SK-N-SH treated with all-trans-retinoic acid at 6 μM for 48 hours (cell line): Measurements from ENCODE around the gene PRKCZ.
"Not testable (repeated sequence)": the region's sequence is repeated elsewhere in the genome, so short reads cannot be mapped to it uniquely, and the experiment has no call there.

Source experiments
- ATAC-seq: fragments of 200-7000 bp; cut with Tn5 transposase; 3 replicates; pipeline ENCODE4 v1.9.1; 2020; ENCODE audit warnings: mild to moderate bottlenecking, moderate library complexity
- ARNTL ChIP-seq: fragments of 450-650 bp; formaldehyde crosslinking; IDR thresholded peaks from 2 replicates; pipeline ENCODE4 v1.5.0; 2020; ENCODE audit warnings: low read depth, mild to moderate bottlenecking, moderate library complexity, borderline replicate concordance
- BACH2 ChIP-seq: fragments of 250-450 bp; sonication (Bioruptor Pico); IDR thresholded peaks from 2 replicates; pipeline ENCODE4 v1.9.0; 2021; ENCODE audit warnings: mild to moderate bottlenecking, borderline replicate concordance
- ESRRG ChIP-seq: fragments of 250-450 bp; sonication (Bioruptor Pico); IDR thresholded peaks from 2 replicates; pipeline ENCODE4 v1.6.1; 2021; ENCODE audit warnings: mild to moderate bottlenecking
- GLIS3 ChIP-seq: fragments of 250-450 bp; sonication (Bioruptor Pico); IDR thresholded peaks from 2 replicates; pipeline ENCODE4 v1.5.0; 2020; ENCODE audit warnings: mild to moderate bottlenecking, moderate library complexity
- OSR1 ChIP-seq: fragments of 250-450 bp; sonication (Bioruptor Pico); IDR thresholded peaks from 2 replicates; pipeline ENCODE4 v1.8.0; 2022; ENCODE audit warnings: moderate library complexity, mild to moderate bottlenecking, inconsistent platforms
- PPARA ChIP-seq: fragments of 250-450 bp; sonication (Bioruptor Pico); IDR thresholded peaks from 2 replicates; pipeline ENCODE4 v1.5.0; 2020; ENCODE audit warnings: mild to moderate bottlenecking, borderline replicate concordance
- SNAI2 ChIP-seq: fragments of 250-450 bp; sonication (Bioruptor Pico); IDR thresholded peaks from 2 replicates; pipeline ENCODE4 v1.5.0; 2020; ENCODE audit warnings: mild to moderate bottlenecking, moderate library complexity
- TCF4 ChIP-seq: fragments of 250-450 bp; sonication (Bioruptor Pico); IDR thresholded peaks from 2 replicates; pipeline ENCODE4 v1.8.0; 2021; ENCODE audit warnings: mild to moderate bottlenecking, moderate library complexity, borderline replicate concordance
- TOX ChIP-seq: fragments of 250-450 bp; sonication (Bioruptor Pico); IDR thresholded peaks from 2 replicates; pipeline ENCODE4 v1.8.0; 2021; ENCODE audit warnings: mild to moderate bottlenecking, moderate library complexity, borderline replicate concordance
- ZC3H10 ChIP-seq: fragments of 250-450 bp; sonication (Bioruptor Pico); IDR thresholded peaks from 2 replicates; pipeline ENCODE4 v1.5.1; 2021; ENCODE audit warnings: mild to moderate bottlenecking, moderate library complexity
- ZFP30 ChIP-seq: fragments of 450-650 bp; formaldehyde crosslinking; IDR thresholded peaks from 2 replicates; pipeline ENCODE4 v1.5.0; 2022; ENCODE audit warnings: mild to moderate bottlenecking, moderate library complexity
- ZNF565 ChIP-seq: fragments of 450-650 bp; formaldehyde crosslinking; conservative IDR thresholded peaks from 2 replicates; pipeline ENCODE4 v1.5.0; 2020; ENCODE audit warnings: low read depth, mild to moderate bottlenecking, moderate library complexity
- ZNF70 ChIP-seq: fragments of 450-650 bp; formaldehyde crosslinking; IDR thresholded peaks from 2 replicates; pipeline ENCODE4 v1.5.0; 2020; ENCODE audit warnings: mild to moderate bottlenecking, moderate library complexity
- ZNF8 ChIP-seq: fragments of 450-650 bp; formaldehyde crosslinking; IDR thresholded peaks from 2 replicates; pipeline ENCODE4 v1.5.0; 2020; ENCODE audit warnings: mild to moderate bottlenecking, moderate library complexity
- TF ChIP-seq, protein P1 (sequence below): fragments of 250-450 bp; sonication (Bioruptor Pico); IDR thresholded peaks from 2 replicates; pipeline ENCODE4 v1.5.1; 2020; ENCODE audit warnings: low read depth, mild to moderate bottlenecking, moderate library complexity
- TF ChIP-seq, protein P2 (sequence below): fragments of 250-450 bp; sonication (Bioruptor Pico); IDR thresholded peaks from 2 replicates; pipeline ENCODE4 v1.8.0; 2021; ENCODE audit warnings: low read depth, mild to moderate bottlenecking, moderate library complexity, borderline replicate concordance
- TF ChIP-seq, protein P3 (sequence below): fragments of 250-450 bp; sonication (Bioruptor Pico); IDR thresholded peaks from 2 replicates; pipeline ENCODE4 v1.5.0; 2020; ENCODE audit warnings: mild to moderate bottlenecking, moderate library complexity
- TF ChIP-seq, protein P4 (sequence below): fragments of 250-450 bp; sonication (Bioruptor Pico); IDR thresholded peaks from 2 replicates; pipeline ENCODE4 v1.8.0; 2020; ENCODE audit warnings: mild to moderate bottlenecking, moderate library complexity, borderline replicate concordance

Gene PRKCZ

DNA sequence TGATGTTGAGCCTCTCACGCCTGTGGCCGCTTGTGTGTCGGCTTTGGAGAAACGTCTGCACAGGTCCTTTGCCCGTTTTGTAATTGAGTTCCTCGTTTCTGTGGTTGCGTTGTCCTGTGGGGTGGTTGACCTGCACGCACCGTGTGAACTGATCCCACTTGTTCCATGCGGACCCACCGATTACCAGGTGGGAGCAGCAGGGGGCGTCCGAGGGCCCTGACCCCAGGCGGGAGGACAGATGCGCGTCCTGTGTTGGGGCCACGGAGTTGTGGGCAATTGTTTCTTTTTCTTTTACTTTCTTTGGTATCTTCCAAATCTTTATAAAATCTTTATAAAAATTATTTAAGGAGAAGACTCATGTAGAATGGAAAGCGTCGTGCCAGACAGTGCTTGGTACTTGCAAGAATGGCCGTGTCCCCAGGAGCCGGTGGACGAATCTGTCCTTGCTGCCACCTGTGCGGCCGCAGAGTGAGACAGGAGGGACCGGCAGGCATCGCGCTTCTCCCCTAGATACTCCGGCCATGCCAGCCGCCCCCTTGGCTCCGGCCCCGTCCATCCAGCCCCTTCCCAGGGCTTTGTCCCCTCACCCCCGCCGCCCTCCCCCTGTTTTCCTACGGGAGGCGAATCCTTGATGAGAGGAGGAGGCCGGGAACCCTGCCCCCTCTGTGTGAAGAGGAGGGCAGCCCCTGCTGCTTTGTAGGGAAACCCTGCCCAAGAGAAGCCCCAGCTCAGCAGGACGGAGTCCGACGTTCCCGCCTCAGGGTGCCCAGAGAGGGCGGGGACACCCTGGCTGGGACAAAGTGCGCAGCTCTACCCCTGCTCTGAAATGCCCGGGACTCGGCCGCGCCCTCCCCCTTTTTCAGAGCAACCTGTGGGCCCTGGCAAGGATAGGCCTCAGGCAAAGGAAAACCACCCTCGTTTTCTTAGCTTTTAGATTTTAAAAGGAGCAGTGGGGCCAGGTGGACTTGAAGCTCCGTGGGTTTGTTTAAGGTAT, 41.7 kb downstream of the PRKCZ start:
- no peak for ATAC-seq
- TF ChIP-seq ZFP30 (CRISPR knock-in tag) (no peak), TCF4 (CRISPR knock-in tag) (no peak)

DNA sequence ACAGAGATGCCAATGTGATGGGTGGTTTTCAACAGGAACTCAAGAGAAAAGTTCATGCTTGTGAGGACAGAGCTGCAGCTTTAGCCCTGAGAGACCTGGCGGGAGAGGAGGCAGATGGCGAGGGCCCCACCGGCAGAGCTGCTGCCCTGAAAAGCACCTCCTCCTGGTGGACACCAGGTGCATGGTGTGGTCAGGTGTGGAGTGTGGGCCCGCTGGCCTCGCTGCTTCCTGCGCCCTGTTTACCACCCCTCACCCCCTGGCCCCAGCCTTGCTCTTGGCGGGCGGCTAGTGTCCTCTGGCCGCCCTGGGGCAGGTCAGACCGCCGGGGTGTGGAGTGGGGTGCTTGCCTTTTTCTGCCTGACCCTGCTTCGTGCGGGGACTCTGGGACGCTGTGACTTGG, 42.8 kb downstream of the PRKCZ start:
- no peak for TF ChIP-seq PPARA
- TF ChIP-seq BACH2 (CRISPR knock-in tag), result no peak
- TF ChIP-seq GLIS3 (CRISPR knock-in tag), result no peak
- TF ChIP-seq ZNF70 (CRISPR knock-in tag), result no peak
- TF ChIP-seq ZFP30 (CRISPR knock-in tag), result no peak
- TF ChIP-seq, protein P1, sequence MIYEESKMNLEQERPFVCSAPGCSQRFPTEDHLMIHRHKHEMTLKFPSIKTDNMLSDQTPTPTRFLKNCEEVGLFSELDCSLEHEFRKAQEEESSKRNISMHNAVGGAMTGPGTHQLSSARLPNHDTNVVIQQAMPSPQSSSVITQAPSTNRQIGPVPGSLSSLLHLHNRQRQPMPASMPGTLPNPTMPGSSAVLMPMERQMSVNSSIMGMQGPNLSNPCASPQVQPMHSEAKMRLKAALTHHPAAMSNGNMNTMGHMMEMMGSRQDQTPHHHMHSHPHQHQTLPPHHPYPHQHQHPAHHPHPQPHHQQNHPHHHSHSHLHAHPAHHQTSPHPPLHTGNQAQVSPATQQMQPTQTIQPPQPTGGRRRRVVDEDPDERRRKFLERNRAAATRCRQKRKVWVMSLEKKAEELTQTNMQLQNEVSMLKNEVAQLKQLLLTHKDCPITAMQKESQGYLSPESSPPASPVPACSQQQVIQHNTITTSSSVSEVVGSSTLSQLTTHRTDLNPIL, result no peak
- TF ChIP-seq TCF4 (CRISPR knock-in tag), result no peak
- no peak for TF ChIP-seq ZC3H10 (CRISPR knock-in tag)
- TF ChIP-seq ARNTL (CRISPR knock-in tag), result no peak
- TF ChIP-seq, protein P2, sequence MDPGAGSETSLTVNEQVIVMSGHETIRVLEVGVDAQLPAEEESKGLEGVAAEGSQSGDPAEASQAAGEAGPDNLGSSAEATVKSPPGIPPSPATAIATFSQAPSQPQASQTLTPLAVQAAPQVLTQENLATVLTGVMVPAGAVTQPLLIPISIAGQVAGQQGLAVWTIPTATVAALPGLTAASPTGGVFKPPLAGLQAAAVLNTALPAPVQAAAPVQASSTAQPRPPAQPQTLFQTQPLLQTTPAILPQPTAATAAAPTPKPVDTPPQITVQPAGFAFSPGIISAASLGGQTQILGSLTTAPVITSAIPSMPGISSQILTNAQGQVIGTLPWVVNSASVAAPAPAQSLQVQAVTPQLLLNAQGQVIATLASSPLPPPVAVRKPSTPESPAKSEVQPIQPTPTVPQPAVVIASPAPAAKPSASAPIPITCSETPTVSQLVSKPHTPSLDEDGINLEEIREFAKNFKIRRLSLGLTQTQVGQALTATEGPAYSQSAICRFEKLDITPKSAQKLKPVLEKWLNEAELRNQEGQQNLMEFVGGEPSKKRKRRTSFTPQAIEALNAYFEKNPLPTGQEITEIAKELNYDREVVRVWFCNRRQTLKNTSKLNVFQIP (CRISPR knock-in tag), result no peak
- TF ChIP-seq TOX (CRISPR knock-in tag), result no peak
- TF ChIP-seq SNAI2, result no peak
- TF ChIP-seq, protein P3, sequence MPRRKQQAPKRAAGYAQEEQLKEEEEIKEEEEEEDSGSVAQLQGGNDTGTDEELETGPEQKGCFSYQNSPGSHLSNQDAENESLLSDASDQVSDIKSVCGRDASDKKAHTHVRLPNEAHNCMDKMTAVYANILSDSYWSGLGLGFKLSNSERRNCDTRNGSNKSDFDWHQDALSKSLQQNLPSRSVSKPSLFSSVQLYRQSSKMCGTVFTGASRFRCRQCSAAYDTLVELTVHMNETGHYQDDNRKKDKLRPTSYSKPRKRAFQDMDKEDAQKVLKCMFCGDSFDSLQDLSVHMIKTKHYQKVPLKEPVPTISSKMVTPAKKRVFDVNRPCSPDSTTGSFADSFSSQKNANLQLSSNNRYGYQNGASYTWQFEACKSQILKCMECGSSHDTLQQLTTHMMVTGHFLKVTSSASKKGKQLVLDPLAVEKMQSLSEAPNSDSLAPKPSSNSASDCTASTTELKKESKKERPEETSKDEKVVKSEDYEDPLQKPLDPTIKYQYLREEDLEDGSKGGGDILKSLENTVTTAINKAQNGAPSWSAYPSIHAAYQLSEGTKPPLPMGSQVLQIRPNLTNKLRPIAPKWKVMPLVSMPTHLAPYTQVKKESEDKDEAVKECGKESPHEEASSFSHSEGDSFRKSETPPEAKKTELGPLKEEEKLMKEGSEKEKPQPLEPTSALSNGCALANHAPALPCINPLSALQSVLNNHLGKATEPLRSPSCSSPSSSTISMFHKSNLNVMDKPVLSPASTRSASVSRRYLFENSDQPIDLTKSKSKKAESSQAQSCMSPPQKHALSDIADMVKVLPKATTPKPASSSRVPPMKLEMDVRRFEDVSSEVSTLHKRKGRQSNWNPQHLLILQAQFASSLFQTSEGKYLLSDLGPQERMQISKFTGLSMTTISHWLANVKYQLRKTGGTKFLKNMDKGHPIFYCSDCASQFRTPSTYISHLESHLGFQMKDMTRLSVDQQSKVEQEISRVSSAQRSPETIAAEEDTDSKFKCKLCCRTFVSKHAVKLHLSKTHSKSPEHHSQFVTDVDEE (CRISPR knock-in tag), result no peak
- no peak for TF ChIP-seq OSR1 (CRISPR knock-in tag)
- no peak for TF ChIP-seq ZNF565 (CRISPR knock-in tag)
- no peak for ATAC-seq

DNA sequence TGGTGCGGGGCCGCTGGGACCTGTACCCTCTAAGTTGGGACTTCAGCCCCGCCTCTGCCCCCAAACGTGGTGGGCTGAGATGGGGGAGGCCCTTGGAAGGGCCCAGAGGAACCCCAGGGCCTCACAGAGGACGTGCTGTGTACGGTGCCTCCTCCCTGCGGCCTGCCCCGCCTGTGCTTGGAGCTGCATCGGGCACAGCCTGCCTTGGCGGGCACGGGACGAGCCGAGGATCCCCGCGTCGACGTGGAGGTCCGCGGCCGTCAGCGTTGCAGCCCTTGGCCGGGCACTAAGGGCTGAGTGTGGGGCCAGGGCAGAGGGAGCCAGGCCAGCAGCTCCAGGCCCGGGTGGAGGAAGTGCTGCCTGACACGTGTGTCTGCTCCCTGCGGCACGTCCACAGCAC, 43.4 kb downstream of the PRKCZ start:
- TF ChIP-seq, protein P2 (CRISPR knock-in tag), result no peak
- TF ChIP-seq ZNF565 (CRISPR knock-in tag) (no peak), ESRRG (CRISPR knock-in tag) (no peak), ZNF8 (CRISPR knock-in tag) (no peak), ARNTL (CRISPR knock-in tag) (no peak)
- TF ChIP-seq, protein P3 (CRISPR knock-in tag), result no peak
- TF ChIP-seq, protein P4, sequence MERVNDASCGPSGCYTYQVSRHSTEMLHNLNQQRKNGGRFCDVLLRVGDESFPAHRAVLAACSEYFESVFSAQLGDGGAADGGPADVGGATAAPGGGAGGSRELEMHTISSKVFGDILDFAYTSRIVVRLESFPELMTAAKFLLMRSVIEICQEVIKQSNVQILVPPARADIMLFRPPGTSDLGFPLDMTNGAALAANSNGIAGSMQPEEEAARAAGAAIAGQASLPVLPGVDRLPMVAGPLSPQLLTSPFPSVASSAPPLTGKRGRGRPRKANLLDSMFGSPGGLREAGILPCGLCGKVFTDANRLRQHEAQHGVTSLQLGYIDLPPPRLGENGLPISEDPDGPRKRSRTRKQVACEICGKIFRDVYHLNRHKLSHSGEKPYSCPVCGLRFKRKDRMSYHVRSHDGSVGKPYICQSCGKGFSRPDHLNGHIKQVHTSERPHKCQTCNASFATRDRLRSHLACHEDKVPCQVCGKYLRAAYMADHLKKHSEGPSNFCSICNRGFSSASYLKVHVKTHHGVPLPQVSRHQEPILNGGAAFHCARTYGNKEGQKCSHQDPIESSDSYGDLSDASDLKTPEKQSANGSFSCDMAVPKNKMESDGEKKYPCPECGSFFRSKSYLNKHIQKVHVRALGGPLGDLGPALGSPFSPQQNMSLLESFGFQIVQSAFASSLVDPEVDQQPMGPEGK, result no peak
- TF ChIP-seq, all 23 proteins: peak for 0
- ATAC-seq, result no peak

DNA sequence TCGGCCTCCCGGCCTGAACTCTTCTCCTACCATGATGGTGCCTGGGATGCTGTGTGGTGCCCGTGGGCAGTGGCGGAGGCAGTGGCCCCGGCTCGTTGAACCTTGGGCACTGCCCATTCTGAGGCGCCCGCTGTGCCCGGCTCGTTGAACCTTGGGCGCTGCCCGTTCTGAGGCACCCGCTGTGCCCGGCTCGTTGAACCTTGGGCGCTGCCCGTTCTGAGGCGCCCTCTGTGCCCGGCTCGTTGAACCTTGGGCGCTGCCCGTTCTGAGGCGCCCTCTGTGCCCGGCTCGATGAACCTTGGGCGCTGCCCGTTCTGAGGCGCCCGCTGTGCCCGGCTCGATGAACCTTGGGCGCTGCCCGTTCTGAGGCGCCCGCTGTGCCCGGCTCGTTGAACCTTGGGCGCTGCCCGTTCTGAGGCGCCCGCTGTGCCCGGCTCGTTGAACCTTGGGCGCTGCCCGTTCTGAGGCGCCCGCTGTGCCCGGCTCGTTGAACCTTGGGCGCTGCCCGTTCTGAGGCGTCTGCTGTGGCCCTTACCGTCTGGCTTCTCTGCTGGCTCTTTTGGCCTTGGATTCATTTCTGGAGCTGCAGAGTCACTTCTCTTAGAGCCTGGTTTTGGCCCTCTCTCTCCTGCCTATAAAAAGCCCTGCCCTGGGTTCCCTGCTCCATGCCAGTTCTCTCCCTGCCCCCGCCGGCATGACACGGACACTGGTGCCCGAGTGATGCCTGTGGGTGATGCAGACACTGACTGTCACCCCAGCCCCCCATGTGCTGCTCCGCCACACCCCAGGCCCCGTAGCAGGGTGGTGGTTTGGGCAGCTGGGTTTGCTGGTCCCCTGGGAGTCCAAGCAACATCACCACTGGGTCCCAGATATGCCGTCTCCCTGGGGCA, 44.3 kb downstream of the PRKCZ start:
- ATAC-seq, result not testable (repeated sequence)
